GM21367 (cell line): ENCODE measurements around the gene MOXD1.
A peak's percentile ranks its signal among the peaks of the same experiment; 100 is the strongest.

Experiments
- ATAC-seq: cut with Tn5 transposase; IDR thresholded peaks from one replicate; pipeline ENCODE4 v1.9.1; 2021; ENCODE audit not compliant: unreplicated experiment

Gene MOXD1

DNA sequence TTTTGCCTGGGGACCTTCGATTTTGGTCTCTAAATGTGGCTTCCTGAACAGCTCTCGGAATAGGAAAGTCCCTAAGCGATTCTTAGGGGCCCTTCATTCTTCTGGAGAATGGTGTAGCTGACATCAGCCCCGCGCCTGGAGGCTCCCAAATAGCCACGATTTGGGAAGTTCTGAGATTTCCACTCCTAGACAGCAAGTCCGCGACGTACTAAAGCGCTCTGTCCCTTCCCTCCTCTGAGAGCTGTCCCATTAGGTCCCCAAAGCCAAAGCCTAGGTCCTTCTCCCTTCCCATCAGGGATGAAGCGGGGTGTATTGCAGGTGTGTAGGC lies 756 bp downstream of the MOXD1 start:
- ATAC-seq, result no peak

DNA sequence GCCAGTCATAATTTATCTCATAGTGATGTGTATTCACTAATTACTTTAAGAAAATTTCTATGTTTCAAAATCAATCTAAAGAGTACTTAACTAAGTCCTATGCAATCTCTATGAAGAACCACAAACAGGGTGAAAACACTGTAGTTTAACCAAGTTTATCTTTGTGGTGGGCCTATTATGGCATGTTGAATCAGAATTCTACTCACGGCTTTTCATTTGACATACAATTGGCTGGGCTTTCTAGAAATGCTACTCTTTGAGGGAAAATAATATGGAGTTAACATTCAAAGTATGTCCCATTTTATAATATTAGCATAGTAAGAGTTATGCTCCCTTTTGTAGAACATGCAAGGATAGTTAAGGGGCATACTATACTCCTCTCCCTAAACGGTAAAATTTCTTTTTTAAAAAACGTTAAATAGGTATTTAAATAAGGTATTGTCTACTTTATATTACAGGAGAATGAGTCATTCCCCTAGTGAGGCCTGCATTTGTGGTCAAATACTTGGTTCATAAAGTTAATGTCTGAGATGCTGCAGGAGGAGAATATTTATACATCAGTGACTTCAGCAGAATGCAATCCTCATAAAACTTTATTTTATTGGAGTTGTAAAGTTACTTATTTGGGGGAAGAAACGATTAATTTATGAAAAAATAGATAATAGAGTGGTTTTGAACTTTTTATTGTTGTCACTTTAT lies 1.8 kb downstream of the MOXD1 start:
- no peak for ATAC-seq

DNA sequence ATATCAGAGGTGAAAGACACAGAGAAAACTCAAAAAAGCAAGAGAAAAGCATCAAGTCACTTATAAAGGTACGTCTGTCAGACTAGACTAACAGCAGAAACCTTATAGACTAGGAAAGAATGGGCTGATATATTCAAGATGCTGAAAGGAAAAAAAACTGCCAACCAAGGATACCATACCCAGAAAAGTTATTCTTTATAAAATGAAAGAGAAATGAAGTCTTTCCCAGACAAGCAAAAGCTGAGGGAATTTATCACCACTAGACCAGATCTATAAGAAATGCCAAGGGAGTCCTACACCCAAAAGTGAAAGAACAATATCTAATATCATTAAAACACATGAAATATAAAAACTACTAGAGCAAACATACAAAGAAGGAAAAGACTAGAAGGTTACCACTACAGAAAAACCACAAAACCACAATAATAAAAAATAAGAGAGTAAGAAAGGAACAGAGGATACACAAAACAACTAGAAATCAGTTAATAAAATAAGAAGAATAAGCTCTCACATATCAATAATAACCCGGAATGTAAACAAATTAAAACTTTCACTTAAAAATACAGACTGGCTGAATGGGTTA lies 6.2 kb downstream of the MOXD1 start:
- ATAC-seq, result no peak

DNA sequence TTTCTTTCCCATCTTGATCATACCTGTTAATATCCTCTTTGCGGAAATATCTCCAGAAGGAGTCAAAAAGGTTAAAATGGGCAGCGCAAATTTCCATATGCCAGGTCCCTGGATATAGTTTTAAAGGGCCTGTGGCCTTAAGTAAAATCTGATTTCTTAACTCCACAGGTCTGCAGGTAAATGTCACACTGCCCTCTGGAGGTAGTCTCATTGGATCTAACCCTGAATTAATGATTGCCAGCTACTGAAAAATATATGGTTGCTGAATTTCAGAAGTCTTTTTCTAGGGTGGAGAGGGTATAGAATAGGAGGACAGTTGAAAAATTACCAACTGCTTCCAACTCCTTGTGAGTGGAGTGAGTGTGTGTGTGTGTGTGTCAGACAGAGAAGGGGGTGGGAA lies 8.5 kb downstream of the MOXD1 start:
- ATAC-seq, result no peak

DNA sequence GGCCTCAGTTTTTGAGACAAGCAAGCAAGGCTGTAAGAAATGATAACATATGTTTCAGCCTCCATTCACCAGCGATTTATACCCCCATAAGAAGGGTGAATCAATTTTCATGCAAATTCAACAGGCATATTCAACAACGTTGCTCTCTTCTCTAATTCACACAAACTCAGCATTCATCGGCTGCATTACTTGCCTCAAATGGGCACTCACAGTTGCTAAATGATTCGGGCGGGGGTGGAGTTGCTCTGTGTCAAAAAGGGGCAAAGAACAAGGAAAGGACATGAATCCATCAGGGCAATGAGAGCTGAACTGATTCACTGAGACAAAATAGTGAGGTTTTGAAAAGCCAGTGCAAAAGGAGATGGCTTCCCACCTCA lies 9.0 kb downstream of the MOXD1 start:
- ATAC-seq, result no peak

DNA sequence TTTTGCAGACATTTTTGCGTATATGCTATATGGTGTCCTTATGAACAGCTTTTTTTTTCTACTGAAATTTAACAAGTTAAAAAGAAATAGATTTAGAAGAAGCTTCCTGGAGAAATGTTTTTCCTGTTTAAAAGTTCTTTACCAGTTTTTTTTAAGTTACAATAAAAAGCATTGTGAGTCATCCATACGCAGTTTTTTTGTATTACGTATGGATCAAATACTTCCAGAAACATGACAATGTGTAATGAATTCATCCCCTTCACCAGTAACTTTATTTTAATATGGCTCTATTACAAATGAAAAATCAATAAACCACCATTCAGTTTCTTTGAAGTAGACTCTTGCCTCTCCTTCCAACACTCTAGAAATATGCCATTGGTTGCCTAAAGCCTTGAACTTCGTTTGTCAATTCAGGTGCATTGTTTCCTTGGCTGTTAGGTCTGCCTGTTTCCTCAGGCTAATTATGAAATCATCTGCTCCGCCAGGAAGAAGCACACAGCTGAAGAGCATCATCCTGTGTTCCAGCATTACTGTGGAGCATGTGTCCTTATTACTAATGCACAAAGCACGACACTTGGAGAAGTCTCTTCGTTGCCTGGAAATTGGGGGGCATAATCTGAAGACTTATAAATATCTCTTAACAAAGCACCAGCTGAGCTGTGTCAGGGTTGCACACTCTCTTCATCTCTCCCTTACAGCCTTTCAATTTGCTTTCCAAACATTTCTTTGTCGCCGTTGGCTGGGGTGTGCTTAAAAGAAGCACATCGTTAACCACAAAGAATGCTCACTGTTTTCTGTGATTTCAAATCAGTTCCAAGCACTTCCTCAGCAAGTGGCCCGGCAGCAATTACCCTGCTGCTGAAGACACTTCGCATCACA lies 9.6 kb downstream of the MOXD1 start:
- ATAC-seq, result no peak

DNA sequence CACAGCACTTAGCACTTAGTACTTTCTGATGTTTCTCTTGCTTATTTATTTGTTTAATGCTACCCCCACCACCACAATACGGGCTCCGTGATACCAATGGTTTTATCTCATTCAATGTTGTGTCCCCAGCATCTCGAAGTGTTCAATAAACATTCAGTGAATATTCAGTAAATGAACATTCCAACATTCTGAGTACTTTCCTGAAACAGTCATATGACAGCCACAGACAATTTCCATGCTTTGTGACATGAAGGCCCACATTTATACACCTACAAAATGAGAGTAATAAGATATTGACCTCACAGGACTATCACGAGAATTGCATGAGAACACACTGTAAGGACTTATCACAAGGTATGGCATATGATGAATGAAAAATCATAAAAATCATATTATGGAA lies 10.8 kb downstream of the MOXD1 start:
- ATAC-seq, result no peak

DNA sequence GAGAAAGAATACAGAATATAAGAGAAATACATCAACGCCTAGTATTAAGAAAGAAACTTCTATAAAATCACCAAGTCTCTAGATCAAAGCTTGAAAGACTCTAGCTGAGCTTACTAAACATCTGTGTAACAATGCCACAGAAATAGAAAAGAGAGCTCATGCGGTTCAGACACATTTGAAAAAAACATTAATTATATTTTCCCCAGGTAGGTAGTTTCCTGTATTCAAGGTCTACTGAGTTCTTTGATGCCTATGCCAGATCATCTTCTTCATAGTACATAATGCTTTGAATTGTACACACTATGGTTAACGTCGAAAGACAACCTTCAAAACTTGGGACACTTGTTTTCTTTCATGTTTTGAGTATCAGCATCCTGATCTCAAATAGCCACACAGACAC lies 11.3 kb downstream of the MOXD1 start:
- no peak for ATAC-seq

DNA sequence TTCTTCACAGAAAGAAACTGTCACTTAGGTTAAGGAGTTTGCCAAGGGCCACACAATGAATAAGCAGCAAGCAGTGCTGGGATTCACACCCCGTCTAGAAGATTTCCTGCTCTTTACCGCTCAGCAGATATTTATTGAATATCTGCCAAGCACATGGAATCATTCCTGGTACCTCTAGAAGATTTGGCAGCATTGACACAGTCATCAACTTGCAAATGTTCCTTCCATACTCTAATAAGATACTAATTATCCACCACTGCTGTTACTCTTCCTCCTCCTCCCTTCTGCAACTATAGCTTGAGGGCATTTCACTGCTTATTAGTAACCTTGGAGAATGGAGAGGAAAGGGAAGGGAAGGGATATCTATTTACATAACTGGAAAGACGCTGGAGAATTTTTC lies 13.0 kb downstream of the MOXD1 start:
- ATAC-seq, result no peak

DNA sequence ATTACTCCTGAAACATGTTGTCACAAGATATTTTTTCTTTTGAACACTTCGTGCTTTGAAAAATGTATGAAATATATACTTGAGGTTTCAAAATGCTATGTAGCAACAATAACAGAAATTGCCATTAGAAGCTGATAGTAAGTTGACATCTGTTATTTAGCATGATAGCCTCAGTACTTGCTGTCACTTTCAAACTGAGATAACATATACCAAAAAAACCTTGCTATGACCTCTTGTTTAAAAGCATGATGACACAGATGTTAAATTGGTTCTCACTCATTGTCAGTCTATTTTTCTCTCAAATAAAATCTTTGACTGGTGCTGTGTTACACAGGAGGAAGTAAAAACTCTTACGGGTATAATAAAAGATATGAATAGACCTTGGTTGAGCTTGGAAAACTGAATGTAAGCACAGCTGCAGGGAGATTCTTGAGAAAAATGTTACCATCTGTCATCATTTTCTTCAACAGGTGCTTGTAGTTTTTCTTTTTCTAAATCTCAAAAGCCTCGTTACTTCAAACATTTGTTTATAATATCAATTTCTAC lies 18.6 kb downstream of the MOXD1 start:
- ATAC-seq, result no peak

DNA sequence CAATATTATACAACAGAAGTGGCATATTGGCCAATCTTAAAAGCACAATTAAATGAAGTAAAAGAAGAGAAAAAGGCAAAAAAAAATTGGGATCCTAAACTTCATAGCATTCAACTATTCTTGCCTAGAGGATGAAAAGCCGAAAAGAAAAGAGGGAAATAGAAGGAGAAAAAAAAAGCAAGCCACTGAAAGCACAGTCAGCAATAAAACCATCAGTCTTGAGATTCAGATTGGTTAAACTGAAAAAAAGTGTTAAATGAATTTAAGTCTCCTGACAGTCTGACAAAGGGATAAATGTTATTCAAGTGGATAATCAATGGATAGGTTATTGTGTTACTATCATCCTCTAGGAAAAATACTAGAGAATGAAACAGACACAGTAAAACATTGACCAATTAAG lies 19.9 kb downstream of the MOXD1 start:
- no peak for ATAC-seq

DNA sequence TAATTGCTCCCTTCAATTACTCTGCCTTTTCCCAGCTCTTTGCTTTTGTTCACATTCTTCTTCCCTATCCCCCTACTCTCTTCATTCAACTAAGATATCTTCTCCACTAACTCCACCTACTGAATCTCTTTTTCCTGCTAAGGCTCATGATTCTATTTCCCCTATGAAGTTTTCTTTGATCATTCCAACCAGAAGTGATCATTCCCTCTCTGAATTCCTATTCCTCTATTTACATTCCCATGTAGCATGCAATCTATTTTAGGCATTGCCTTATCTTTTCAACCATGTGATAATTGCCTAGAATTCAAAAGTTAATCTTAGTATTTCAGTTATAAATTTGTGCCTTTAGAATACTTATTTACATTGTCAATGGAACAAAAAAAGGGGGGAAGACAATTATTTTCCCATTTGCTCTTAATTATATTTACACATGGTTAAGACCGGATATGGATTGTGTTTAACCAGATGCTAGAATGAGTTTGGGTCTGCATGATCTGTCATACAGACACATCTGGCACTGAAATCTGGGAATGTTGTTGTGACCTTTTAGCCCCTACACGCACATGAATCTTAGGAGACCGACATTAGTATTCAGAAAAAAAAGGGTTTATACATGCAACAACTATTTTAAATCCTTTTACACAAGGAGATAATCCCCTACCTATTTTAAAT lies 20.8 kb downstream of the MOXD1 start:
- ATAC-seq, result no peak

DNA sequence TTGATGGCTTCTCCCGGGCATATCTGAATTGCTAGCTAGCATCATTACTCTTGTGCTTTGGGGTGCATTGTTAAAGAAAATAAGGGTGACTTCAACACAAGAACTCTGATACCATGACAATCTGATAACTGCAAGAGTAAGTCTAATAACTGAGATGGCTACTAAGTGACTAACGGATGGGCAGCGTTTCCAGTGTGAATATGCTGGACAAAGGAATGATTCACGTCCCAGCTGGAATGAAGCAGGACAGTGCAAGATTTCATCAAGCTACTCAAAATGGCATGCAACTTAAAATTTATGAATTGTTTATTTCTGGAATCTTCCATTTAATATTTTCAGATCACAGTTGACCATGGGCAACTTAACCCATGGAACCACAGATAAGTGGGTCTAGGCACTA lies 31.7 kb downstream of the MOXD1 start:
- ATAC-seq, result no peak

DNA sequence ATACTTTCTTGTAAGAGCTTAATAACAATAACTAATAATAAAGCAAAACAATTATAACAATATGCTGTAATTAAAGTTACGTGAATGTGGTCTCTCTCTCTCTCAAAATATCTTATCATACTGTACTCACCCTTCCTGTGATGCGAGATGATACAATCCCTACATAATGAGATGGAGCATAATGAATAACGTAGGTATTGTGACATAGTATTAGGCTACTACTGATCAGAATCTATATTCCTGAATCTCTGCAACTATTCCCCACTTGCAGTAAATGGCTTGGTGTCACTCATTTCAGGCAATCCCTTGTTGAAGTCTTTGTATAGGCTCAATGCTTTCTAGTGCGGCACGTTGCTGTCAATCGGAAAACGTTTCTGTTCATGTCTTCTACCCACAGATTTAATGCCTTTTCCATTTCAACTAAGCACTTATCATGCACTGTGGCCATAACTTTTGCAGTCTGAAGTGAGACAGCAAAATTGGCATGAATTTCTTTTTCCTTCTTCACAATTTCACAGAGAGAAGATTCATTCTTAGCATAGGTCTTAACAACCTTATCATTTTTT lies 32.3 kb downstream of the MOXD1 start:
- no peak for ATAC-seq

DNA sequence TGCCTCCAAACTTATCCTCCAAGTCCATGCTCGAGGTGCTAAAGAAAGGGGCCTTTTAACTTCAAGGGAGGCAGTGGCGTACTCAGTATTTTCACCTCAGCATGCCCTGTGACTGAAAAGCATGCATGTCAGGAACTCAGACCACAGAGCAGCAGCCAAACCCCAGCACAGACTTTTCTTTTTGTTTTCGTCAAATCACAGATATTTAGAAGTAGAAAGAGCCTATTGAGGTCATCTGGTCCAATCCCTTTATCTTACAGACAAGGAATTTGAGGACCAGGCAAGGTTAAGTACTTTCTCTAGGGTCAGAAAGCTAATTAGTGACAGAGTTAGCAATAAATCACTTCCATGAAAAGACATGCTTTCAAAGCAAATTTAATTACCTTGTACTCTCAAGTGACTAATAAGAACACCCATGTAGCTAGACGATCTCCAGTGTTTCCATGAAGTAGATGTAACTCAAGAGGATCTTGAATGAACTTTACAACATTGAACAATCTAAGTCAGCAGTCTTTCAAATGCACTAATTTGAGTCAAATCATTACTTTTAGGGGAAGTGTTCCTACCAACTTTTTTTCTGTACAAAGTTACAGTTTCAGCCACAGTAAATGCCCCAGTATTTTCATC lies 35.9 kb downstream of the MOXD1 start:
- ATAC-seq, result peak; percentile 97

DNA sequence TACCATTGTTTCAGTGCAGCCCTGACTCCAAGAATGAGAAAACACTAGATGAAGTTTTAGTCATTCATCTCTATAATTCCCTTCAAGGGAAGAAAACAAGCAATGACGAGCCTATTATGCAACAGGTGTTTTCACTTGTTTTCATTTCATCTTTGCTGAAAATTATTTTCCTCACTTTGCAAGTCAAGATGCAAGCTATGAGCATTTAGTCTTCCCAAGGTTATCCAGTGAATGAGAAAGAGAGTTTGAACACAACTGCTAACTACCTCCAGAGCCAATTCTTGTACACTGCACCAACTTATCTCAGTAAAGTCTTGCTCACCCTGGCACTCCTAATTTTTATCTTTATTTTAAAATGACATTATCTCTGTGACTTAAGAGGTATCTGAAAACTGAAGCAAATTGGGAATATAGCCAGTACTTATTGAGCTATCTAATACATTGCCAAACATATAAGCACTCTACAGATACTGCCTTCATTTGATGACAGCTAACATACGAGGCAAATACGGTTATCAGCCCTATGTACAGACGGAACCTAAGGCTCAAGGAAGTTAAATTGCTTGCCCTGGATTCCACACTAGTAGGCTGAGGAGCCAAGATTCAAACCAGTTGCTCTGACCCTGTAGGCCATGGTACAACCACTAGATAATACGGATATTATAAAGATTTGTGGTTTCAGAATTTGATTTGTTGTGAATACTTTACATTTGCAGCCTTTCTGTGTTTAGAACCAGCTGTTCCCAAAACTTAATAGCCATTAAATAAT lies 36.8 kb downstream of the MOXD1 start:
- no peak for ATAC-seq

DNA sequence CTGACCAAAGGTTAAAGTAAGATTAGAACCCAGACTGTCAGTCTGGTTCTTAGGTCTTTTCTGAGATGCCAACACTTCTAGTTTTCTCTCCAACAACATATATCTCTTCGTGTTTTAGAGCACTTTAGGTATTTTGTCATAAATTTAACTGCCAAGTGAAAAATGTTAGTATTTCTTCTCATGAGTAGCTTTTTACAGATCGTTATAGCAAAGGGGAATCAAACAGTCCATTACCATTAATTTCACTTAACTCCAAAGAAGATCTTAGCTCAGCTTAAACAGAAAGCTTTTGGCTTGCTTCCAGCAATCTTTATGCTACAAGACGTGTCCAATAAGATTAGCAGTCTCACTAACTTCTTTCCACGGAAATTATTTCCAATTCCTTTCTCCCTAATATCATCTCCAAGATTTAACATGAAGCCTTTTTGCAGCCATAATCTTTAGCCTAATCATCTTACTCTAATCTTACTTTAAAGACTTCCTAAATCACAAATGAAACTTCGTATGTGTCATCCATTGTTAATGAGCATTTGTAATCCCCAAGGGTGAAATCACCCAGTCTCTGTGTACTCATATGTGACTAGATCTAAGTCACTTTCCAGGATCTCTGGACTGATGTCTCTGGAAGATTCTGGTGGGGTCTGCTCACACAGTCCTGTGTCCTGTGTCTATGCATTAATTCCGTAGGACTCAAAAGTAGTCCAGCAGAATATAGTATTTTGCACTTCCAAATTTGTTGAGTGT lies 38.7 kb downstream of the MOXD1 start:
- ATAC-seq, result no peak

DNA sequence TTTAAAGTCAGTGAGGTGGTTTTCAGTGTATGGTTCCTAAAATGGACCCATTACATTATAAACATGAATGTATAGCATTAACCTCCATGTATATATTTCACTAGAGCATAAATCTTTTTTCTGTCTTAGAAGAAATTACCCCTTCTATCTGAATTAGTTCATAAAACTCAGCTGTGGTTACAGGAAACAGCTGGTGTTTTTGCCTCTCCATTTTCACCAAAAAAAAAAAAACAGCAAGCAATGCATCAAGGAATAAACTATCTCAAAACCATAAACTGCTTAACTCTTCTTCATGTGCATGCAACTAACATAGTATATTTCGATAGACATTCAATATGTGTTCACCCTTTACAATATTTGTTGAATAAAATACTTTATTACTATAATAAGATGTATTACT lies 40.2 kb downstream of the MOXD1 start:
- no peak for ATAC-seq

DNA sequence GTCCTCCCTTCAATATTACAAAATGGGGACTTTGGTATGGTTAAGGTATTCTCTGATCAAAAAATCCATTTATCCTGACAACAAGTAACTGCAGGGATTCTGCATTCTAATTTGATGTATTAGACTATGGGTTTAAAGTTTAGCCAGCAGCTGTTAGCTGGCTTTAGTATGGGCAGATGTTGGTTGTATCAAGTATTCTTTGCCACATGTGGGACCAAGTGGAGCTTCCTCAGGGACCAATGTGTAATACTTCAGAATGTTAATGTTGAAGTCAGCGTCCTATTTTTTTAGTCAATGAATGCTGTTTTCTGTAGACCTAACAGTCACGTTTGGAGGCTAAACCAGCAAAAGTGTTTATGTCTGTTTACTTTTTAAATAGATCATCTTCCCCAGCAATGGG lies 41.4 kb downstream of the MOXD1 start:
- ATAC-seq, result no peak
